ENCODE measurements around the gene COL23A1. TPM values are rescaled to one million over a fixed set of nuclear protein-coding genes. Genes with fewer than 3 reads are reported as not detected.

COL23A1 gene
- polyA plus RNA-seq, 1 donor (not counting 4 experiments of a cell fraction or from before 2014, with no cell fraction given): not detected

GRCh38 chr5:178339272-178339671 lies 250.9 kb downstream of the COL23A1 start:
- Histone ChIP-seq H3K27me3 (ENCODE audit: control insufficient read depth, extremely low read depth, insufficient read depth, low read length) (peaks cover 4% of the 10 kb centered on the region), H3K9ac (ENCODE audit: control insufficient read depth, extremely low read depth, insufficient read depth, low read length) (no peak overlapping the region), H3K4me3 (ENCODE audit: control insufficient read depth in 2 of 3, extremely low read depth in 1 of 3, insufficient read depth in 2 of 3, low read depth in 1 of 3, low read length in 3 of 3) (no peak overlapping the region), H3K4me1 (ENCODE audit: control insufficient read depth, extremely low read depth, insufficient read depth, low read length) (peaks cover 6% of the 10 kb centered on the region), H3K27ac (ENCODE audit: control insufficient read depth, insufficient read depth, low read length) (no peak overlapping the region), H3K36me3 (ENCODE audit: control insufficient read depth in 2 of 2, extremely low read depth in 1 of 2, insufficient read depth in 2 of 2, low read length in 2 of 2) (no peaks in the 10 kb centered on the region), H3K4me2 (ENCODE audit: control insufficient read depth, extremely low read depth, insufficient read depth, low read depth, low read length) (no peak overlapping the region), H3K9me1 (ENCODE audit: control insufficient read depth, extremely low read depth, insufficient read depth, low read length) (no peaks in the 10 kb centered on the region), H3K9me3 (ENCODE audit: control insufficient read depth, low read depth, low read length) (no peaks in the 10 kb centered on the region), H3K79me2 (ENCODE audit: control insufficient read depth, insufficient read depth, low read length) (no peaks in the 10 kb centered on the region), H2AFZ (ENCODE audit: control insufficient read depth, low read length) (no peak overlapping the region), H4K20me1 (ENCODE audit: control insufficient read depth, extremely low read depth, insufficient read depth, low read length) (peaks cover 2% of the 10 kb centered on the region)
- no peak for TF ChIP-seq CTCF (optimal IDR thresholded peaks at IDR 0.05 in 1 of 3, IDR thresholded peaks at IDR 0.05 in 1 of 3, conservative IDR thresholded peaks at IDR 0.05 in 1 of 3; ENCODE audit: extremely low read depth in 1 of 3, insufficient read depth in 2 of 3, low read length in 3 of 3)
- TF ChIP-seq EZH2 (IDR thresholded peaks at IDR 0.05; ENCODE audit: low read length): no peak
- DNase-seq (ENCODE audit: low read depth, low spot score) (no peak), FAIRE-seq (no peak)
- dilution Hi-C loops (cut with MboI; ENCODE audit: extremely low pct_ligation_motif_present, low sequenced_read_pairs): no loop called here

- no peak overlapping the region for H2AFZ ChIP-seq (ENCODE audit: control insufficient read depth, low read length)
- FAIRE-seq (peak; percentile 70), DNase-seq (ENCODE audit: low read depth, low spot score) (no peak)
- no peaks in the 10 kb centered on the region for H3K79me2 ChIP-seq (ENCODE audit: control insufficient read depth, insufficient read depth, low read length)
- no peaks in the 10 kb centered on the region for H3K9me1 ChIP-seq (ENCODE audit: control insufficient read depth, extremely low read depth, insufficient read depth, low read length)
- H3K9ac ChIP-seq (ENCODE audit: control insufficient read depth, extremely low read depth, insufficient read depth, low read length): no peak overlapping the region
- H3K4me1 ChIP-seq (ENCODE audit: control insufficient read depth, extremely low read depth, insufficient read depth, low read length): peaks cover 6% of the 10 kb centered on the region
- peaks cover 2% of the 10 kb centered on the region for H4K20me1 ChIP-seq (ENCODE audit: control insufficient read depth, extremely low read depth, insufficient read depth, low read length)
- H3K27me3 ChIP-seq (ENCODE audit: control insufficient read depth, extremely low read depth, insufficient read depth, low read length): peaks cover 4% of the 10 kb centered on the region
- H3K4me2 ChIP-seq (ENCODE audit: control insufficient read depth, extremely low read depth, insufficient read depth, low read depth, low read length): peak overlapping the region; percentile 23
- H3K27ac ChIP-seq (ENCODE audit: control insufficient read depth, insufficient read depth, low read length): no peak overlapping the region
- H3K9me3 ChIP-seq (ENCODE audit: control insufficient read depth, low read depth, low read length): no peaks in the 10 kb centered on the region
- no peak overlapping the region for H3K4me3 ChIP-seq (ENCODE audit: control insufficient read depth in 2 of 3, extremely low read depth in 1 of 3, insufficient read depth in 2 of 3, low read depth in 1 of 3, low read length in 3 of 3)
- H3K36me3 ChIP-seq (ENCODE audit: control insufficient read depth in 2 of 2, extremely low read depth in 1 of 2, insufficient read depth in 2 of 2, low read length in 2 of 2): no peaks in the 10 kb centered on the region
- TF ChIP-seq CTCF (optimal IDR thresholded peaks at IDR 0.05 in 1 of 3, IDR thresholded peaks at IDR 0.05 in 1 of 3, conservative IDR thresholded peaks at IDR 0.05 in 1 of 3; ENCODE audit: extremely low read depth in 1 of 3, insufficient read depth in 2 of 3, low read length in 3 of 3) (no peak), EZH2 (IDR thresholded peaks at IDR 0.05; ENCODE audit: low read length) (no peak)
- dilution Hi-C loops (cut with MboI; ENCODE audit: extremely low pct_ligation_motif_present, low sequenced_read_pairs): no loop called here
Measured at GRCh38 chr5:178338750-178339144, 251.4 kb downstream of the COL23A1 start.
